ENCODE results near the gene RTN4RL1. TPM values are rescaled to one million over a fixed set of nuclear protein-coding genes. Genes with fewer than 3 reads are reported as not detected.

Gene RTN4RL1
- total and polyA plus RNA-seq, 2 of the 13 experiments (the other 11 are each of a cell fraction or from before 2014, with no cell fraction given), result 0.01 TPM; not detected in 1

DNA sequence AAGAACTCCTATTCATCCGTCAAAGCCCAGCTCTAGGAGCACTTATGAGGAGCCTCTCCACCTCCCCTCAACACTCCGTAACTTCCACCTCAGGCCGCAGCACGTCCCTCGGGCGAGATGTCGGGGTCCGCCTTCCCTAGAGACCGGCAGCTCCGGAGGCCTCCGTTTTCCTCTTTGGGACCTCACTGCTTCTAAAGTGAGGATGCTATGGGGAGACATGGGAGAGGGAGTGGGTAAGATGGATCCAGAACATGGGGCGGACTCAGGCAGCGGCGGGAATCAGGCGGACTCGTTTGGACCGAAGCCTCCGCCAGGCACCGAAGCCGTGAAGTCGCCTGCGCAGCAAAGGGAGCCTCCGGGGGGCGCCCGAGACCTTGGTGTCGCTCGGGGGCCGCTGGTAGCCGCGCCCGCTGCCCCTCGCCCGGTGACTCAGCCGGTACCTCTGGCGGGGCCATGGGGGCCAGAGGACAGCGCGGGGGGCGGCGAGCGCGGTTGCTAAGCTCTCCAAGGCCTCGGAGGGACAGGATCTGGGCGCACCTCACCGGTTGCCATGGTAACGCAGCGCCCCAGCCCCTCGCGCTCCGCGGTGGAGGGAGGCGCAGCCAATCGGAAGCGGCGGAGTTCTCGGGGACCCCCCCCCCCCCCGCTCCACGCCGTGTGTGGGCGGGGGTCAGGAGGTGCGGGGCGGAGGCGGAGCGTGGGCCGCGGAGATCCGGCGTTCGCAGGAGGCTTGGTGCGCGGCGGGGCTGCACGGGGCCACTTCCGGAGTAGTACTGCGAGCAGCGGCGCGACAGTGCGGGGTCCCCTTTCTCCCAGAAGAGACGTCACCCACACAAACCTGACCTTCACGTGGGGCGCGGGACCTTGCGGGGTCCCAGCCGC lies 28.5 kb upstream of the RTN4RL1 start:
- DNase-seq (ENCODE audit: low spot score) (peak; percentile 49), FAIRE-seq (no peak), ATAC-seq (peak; percentile 31)
- ChIA-PET POLR2A (interaction anchor here (0.7 to 1.1 kb wide), 3 partner anchors 50 to 424 kb away, joined by 3 read pairs; no protein-coding TSS in a partner anchor), CTCF (ENCODE audit: low intra/inter-chr PET ratio, low total read pairs) (interaction anchor here (0.8 to 3.8 kb wide), 2 partner anchors 191 to 299 kb away, joined by 3 to 37 read pairs; no protein-coding TSS in a partner anchor)
- H4K20me1 ChIP-seq (ENCODE audit: insufficient read depth, low read length), result peaks cover 20% of the 10 kb centered on the region; the same call in 1 of the 2 replicates
- no peak overlapping the region for H3K27ac ChIP-seq (ENCODE audit: extremely low read length, insufficient read depth, low read length)
- H3K4me3 ChIP-seq (replicated peaks in 1 of 3; ENCODE audit: insufficient read depth in 1 of 3, low read depth in 2 of 3, low read length in 3 of 3), result peak overlapping the region; percentile 64 to 76 (median 65)
- H2AFZ ChIP-seq (ENCODE audit: low read length), result no peak overlapping the region
- 6% methylated on average over 25 of the region's 84 CpGs for WGBS (ENCODE audit: low lambda C conversion rate)
- intact Hi-C loops (cut with micrococcal nuclease; ENCODE audit: unreplicated experiment) (loop anchor here (1.0 kb wide), 1 partner anchor 191 kb away; no protein-coding TSS in a partner anchor), in situ Hi-C loops (cut with HindIII; ENCODE audit: extremely low pct_ligation_motif_present, low pct_unique_long_range_greater_than_20kb) (no loop called here)
- no peaks in the 10 kb centered on the region for H3K79me2 ChIP-seq (ENCODE audit: insufficient read depth, low read length)
- H3K4me2 ChIP-seq (ENCODE audit: low read depth, low read length), result peak overlapping the region; percentile 80
- 0 out of 2 replicates have a peak overlapping the region, but pooled peaks have one; percentile 13 for H3K9ac ChIP-seq (ENCODE audit: insufficient read depth, low read depth, low read length)
- BruUV-seq (replicated peaks), result no TSS peak
- H3K27me3 ChIP-seq (ENCODE audit: control insufficient read depth in 1 of 2, insufficient read depth in 2 of 2, low read length in 2 of 2), result peaks cover 4 to 26% of the 10 kb centered on the region in 2 experiments; a peak in 4 of 5 replicates
- peaks cover 35% of the 10 kb centered on the region for H3K4me1 ChIP-seq (ENCODE audit: insufficient read depth, low read length)
- H3K9me3 ChIP-seq (ENCODE audit: low read length), result no peaks in the 10 kb centered on the region
- no peaks in the 10 kb centered on the region for H3K36me3 ChIP-seq (replicated peaks in 1 of 2; ENCODE audit: control insufficient read depth in 1 of 2, insufficient read depth in 2 of 2, low read length in 2 of 2)
- no peak for TF ChIP-seq SCMH1 (CRISPR knock-in tag; IDR thresholded peaks at IDR 0.05; ENCODE audit: borderline replicate concordance)
- TF ChIP-seq, protein P1, sequence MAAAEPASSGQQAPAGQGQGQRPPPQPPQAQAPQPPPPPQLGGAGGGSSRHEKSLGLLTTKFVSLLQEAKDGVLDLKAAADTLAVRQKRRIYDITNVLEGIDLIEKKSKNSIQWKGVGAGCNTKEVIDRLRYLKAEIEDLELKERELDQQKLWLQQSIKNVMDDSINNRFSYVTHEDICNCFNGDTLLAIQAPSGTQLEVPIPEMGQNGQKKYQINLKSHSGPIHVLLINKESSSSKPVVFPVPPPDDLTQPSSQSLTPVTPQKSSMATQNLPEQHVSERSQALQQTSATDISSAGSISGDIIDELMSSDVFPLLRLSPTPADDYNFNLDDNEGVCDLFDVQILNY (CRISPR knock-in tag; conservative IDR thresholded peaks at IDR 0.05), result no peak
- peak; percentile 66 for TF ChIP-seq XRCC5 (optimal IDR thresholded peaks at IDR 0.05; ENCODE audit: low read length)
- no peak for TF ChIP-seq KAT7 (CRISPR knock-in tag; IDR thresholded peaks at IDR 0.05; ENCODE audit: borderline replicate concordance)
- no peak; the same call in none of the 2 replicates for TF ChIP-seq KDM2A (CRISPR knock-in tag; IDR thresholded peaks at IDR 0.05; ENCODE audit: borderline replicate concordance, low read depth)
- TF ChIP-seq ZNF644 (CRISPR knock-in tag; IDR thresholded peaks at IDR 0.05; ENCODE audit: low read depth), result no peak
- no peak for TF ChIP-seq SOX6 (IDR thresholded peaks at IDR 0.05)
- TF ChIP-seq SOX6 (CRISPR knock-in tag; IDR thresholded peaks at IDR 0.05), result peak; percentile 29; the same call in 1 of the 2 replicates
- TF ChIP-seq, protein P2, sequence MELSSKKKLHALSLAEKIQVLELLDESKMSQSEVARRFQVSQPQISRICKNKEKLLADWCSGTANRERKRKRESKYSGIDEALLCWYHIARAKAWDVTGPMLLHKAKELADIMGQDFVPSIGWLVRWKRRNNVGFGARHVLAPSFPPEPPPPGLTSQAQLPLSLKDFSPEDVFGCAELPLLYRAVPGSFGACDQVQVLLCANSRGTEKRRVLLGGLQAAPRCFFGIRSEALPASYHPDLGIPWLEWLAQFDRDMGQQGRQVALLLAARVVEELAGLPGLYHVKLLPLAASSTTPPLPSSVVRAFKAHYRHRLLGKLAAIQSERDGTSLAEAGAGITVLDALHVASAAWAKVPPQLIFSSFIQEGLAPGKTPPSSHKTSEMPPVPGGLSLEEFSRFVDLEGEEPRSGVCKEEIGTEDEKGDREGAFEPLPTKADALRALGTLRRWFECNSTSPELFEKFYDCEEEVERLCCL (CRISPR knock-in tag; IDR thresholded peaks at IDR 0.05; ENCODE audit: borderline replicate concordance), result 0 out of 2 replicates have a peak, but pooled peaks have one; percentile 51
- peak; percentile 20; the same call in 1 of the 2 replicates for TF ChIP-seq NFYB (CRISPR knock-in tag; IDR thresholded peaks at IDR 0.05)
- no peak for TF ChIP-seq SMAD9 (CRISPR knock-in tag; IDR thresholded peaks at IDR 0.05)
- peak; percentile 85 for TF ChIP-seq STAG1 (CRISPR knock-in tag; IDR thresholded peaks at IDR 0.05)
- peak; percentile 38; the same call in 1 of the 2 replicates for TF ChIP-seq HDAC1 (CRISPR knock-in tag; IDR thresholded peaks at IDR 0.05)
- TF ChIP-seq, protein P3, sequence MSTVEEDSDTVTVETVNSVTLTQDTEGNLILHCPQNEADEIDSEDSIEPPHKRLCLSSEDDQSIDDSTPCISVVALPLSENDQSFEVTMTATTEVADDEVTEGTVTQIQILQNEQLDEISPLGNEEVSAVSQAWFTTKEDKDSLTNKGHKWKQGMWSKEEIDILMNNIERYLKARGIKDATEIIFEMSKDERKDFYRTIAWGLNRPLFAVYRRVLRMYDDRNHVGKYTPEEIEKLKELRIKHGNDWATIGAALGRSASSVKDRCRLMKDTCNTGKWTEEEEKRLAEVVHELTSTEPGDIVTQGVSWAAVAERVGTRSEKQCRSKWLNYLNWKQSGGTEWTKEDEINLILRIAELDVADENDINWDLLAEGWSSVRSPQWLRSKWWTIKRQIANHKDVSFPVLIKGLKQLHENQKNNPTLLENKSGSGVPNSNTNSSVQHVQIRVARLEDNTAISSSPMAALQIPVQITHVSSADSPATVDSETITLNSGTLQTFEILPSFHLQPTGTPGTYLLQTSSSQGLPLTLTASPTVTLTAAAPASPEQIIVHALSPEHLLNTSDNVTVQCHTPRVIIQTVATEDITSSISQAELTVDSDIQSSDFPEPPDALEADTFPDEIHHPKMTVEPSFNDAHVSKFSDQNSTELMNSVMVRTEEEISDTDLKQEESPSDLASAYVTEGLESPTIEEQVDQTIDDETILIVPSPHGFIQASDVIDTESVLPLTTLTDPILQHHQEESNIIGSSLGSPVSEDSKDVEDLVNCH (CRISPR knock-in tag; IDR thresholded peaks at IDR 0.05), result no peak
- no peak for TF ChIP-seq NFATC3 (CRISPR knock-in tag; IDR thresholded peaks at IDR 0.05)
- TF ChIP-seq GATA4 (IDR thresholded peaks at IDR 0.05; ENCODE audit: borderline replicate concordance, low read depth), result no peak
- no peak for TF ChIP-seq MIER2 (CRISPR knock-in tag; IDR thresholded peaks at IDR 0.05)
- no peak for TF ChIP-seq ZNF143 (CRISPR knock-in tag; IDR thresholded peaks at IDR 0.05)
- no peak for TF ChIP-seq ZNF563 (CRISPR knock-in tag; IDR thresholded peaks at IDR 0.05)
- TF ChIP-seq RFX3 (CRISPR knock-in tag; IDR thresholded peaks at IDR 0.05), result peak; percentile 75

Data from HepG2 (cell line).